ENCODE results near the gene NDEL1.

- no peak for TF ChIP-seq ESRRG (CRISPR knock-in tag; IDR thresholded peaks at IDR 0.05)
- TF ChIP-seq RARB (CRISPR knock-in tag; IDR thresholded peaks at IDR 0.05) = no peak
- TF ChIP-seq ZFP3 (CRISPR knock-in tag; IDR thresholded peaks at IDR 0.05) = no peak
- TF ChIP-seq ZNF8 (CRISPR knock-in tag; IDR thresholded peaks at IDR 0.05) = no peak
- no peak for TF ChIP-seq PATZ1 (CRISPR knock-in tag; IDR thresholded peaks at IDR 0.05; ENCODE audit: borderline replicate concordance)
- TF ChIP-seq CREB5 (CRISPR knock-in tag; IDR thresholded peaks at IDR 0.05; ENCODE audit: low read depth) = no peak
- TF ChIP-seq BACH2 (CRISPR knock-in tag; IDR thresholded peaks at IDR 0.05; ENCODE audit: borderline replicate concordance) = no peak
- no peak for TF ChIP-seq SNAI2 (CRISPR knock-in tag; IDR thresholded peaks at IDR 0.05)
- no peak for TF ChIP-seq TOX (CRISPR knock-in tag; IDR thresholded peaks at IDR 0.05; ENCODE audit: borderline replicate concordance)
Measured at GRCh38 chr17:8504460-8505207, 69.0 kb downstream of the NDEL1 start.

Measured in SK-N-SH treated with all-trans-retinoic acid at 6 μM for 48 hours (cell line).